Fibroblast of pulmonary artery (primary cell): ENCODE results near the gene CPNE5.

Experiments used
- DNase-seq: peaks from one replicate; pipeline ENCODE4 v3.0.0-alpha.2; 2010; ENCODE audit warnings: low read depth
- H3K4me3 ChIP-seq: replicated peaks from 2 replicates; pipeline ENCODE4 v1.5.1; 2011; ENCODE audit warnings: low read depth, mild to moderate bottlenecking, control low read depth, low read length, moderate library complexity
- CTCF ChIP-seq: IDR thresholded peaks from 2 replicates; pipeline ENCODE4 v1.5.1; 2011; ENCODE audit warnings: mild to moderate bottlenecking, control low read depth, low read length, inconsistent platforms; ENCODE audit errors: missing control alignments

CPNE5 gene

GRCh38 chr6:36757206-36757605 is 82.0 kb downstream of the CPNE5 start:
- no peak for DNase-seq

DNA sequence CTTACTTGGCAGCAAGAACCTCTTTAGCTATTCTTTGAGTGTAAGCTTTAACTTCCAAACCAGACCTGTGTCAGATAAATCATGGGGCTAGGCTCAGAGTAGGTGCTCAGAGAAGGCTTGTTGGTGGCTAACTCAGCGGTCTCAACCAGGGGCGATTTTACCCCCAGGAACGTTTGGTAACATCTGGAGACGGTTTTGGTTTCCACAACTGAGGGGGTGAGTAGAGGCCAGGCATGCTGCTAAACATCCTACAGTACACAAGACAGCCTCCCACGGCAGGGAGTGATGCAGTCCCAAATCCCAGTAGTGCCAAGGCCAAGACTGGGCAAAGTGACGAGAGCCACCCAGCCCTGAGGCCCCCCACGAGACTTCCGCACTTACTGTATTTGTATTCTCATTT is 82.5 kb downstream of the CPNE5 start:
- no peak overlapping the region for H3K4me3 ChIP-seq
- no peak for DNase-seq
- TF ChIP-seq CTCF, result no peak

More at GRCh38 chr6:36757206-36757605, 82.0 kb downstream of the CPNE5 start:
- TF ChIP-seq CTCF, result no peak
- H3K4me3 ChIP-seq, result no peak overlapping the region

DNA sequence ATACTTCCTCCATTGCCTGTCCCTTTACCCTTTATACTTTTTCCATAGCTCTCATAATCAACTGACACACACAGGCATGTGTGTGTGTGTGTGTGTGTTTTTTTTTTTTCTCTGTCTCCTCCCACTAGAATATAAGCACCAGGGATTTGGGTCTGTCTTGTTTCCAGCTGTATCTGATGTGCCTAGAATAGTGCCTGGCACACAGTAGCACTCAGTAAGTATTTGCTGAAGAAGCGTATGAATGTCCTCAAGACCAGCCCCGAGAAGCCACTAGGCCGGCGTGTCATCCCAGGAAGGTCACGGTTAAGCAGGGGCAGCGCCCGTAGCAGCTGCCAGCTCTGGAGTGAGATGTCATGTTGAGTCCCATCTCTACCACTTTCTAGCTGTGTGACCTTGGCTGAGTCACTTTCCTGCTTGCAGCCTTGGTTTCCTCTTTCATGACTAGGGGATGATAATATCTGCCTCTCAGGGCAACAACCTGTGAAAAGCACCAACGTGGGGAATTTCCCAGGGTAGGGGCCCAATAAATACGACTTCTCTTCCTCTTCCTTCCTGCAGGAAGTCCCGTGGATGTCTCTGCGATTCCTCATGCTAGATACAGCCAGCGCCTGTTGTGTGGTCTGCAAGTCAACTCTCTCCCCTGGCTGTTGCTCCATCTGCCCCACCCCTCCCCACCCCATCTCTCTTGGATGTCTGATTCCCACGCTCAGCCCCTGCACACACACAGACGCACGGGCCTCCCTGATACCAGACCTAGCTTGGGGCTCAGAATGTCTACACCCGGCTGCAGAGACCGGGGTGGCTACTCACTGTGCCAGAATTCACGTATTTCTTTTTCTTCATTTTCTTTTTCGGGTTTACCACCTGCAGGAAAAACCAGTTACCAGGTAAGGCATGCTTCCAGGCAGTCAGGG is 83.6 kb downstream of the CPNE5 start:
- no peak for TF ChIP-seq CTCF
- peak; percentile 70 for DNase-seq
- H3K4me3 ChIP-seq, result no peak overlapping the region

DNA sequence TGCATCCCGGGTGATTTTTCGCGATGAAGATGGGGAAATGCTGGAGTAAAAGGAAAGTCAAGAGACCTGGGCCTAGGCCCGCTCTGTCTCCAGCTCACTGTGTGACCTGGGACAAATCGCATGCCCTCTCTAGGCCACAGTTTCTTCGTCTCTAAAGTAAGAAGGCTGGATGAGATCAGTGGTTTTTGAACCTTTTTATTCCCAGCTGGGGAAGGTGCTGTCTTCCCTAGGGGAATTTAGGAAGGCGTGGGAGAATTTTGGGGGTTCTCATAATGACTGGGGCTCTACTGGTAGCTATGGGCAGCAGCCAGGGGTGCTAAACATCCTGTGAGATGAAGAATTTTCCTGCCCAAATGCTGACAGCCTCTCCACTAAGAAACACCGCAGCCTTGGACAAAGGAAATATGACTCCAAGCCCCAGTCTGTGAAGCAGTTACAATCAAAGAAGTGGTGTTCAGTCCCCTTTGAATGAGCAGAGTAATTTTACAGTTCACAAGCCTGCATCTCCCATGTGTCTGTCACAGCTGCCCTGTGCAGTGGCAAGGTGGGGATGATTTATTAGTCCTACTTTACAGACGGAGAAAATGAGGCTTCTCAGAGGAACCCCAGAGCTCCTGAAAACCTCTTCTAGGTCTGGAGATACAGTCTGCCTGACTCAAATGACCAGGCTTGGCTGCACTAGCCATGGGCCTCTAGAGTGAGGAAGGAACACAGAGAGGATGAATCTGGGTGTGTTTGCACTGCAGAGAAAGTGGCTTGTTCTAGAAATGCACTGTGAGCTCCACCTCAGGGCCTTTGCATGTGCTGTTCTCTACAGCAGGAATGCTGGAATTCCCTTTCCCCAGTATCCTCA is 84.4 kb downstream of the CPNE5 start:
- no peak overlapping the region for H3K4me3 ChIP-seq
- no peak for TF ChIP-seq CTCF
- no peak for DNase-seq

DNA sequence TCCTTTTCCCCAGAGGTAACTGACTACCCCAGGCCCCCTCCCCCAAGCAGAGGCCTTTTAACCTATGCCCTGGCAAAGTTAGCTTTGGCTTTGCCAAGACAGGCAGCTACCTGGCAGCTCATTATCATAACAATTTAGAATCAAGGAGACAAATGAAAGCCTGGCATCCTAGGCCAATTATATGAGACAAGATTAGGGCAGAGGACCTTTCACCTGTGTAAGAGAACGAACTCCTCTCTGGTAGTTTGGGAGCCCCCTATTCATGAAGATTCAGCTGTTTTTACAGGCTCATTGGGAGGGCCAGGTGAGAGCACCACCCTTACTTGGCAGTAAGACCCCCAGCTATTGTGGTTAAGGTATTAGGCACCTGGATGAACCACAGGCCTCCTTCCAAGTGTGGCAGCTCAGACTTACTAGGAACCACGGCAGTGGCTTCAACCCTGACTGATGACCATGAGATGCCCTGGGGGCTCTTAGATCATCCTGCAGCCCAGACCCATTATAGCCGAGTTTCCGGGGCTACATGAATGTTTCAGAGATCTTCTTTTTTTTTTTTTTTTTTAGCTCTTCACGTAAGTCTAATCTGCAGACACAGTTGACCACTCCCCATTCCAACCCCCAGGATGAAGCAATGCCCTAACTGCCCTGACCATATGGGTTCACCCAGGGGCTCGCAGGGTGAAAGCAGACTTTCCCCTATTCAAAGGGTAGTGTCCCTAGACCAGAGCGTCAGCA is 85.4 kb downstream of the CPNE5 start:
- no peak for TF ChIP-seq CTCF
- DNase-seq, result no peak
- H3K4me3 ChIP-seq, result no peak overlapping the region

DNA sequence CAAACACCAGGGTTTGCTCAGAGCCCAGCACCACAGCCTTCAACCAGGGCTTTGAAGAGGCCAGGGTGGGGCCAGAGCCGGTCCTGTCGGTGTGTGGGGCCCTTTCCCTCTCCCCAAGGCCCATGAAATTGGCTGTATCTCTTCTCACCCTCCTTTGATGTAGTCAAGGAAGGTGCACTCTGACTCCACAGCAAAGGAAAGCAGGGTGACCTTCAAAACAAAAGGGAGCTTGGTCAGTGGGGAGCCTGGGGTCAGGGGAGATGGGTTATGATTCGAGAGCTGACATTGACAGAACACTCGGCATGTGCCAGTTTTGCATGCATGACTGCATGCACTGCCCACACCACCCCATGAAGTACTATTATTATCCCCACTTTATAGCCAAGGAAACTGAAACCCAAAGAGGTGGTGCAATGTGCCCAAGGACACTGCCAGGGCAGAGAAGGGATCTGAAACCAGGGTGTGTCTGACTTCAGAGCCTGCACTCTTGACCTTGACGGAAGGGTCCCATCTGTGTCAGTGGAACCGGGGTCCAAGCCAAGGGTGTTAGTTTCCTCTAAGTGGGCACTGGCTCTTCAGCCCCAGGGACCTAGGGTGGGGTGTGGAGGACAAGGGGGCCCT is 86.2 kb downstream of the CPNE5 start:
- DNase-seq, result no peak
- no peak for TF ChIP-seq CTCF
- H3K4me3 ChIP-seq, result no peak overlapping the region
